ENCODE results near the gene ZNF598.

ZNF598 gene

DNA sequence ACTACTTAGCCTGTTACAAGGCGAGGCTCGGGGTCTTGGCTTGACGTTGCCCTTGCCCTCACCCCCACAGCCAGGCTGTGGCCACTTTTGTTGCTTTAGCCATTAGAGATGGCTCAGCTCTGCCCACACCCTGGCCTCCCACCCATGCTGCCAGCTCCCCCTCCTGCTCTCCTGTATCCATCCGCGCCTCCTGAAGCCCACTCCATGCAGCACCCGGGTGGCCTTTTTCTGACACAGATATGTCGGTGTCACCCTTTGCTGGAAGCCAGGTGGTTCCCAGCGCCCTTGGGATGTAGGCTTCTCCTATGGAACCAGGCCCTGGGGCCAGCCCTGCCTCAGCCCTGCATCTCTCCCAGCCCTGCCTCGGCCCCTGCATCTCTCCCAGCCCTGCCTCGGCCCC, 47.8 kb upstream of the ZNF598 start:
- H3K9ac ChIP-seq (ENCODE audit: low read length) = no peak overlapping the region
- H3K27ac ChIP-seq (ENCODE audit: low read depth, low read length) = no peak overlapping the region
- no peaks in the 10 kb centered on the region for H4K20me1 ChIP-seq (ENCODE audit: low read depth, low read length)
- H3K9me2 ChIP-seq (replicated peaks; ENCODE audit: insufficient read depth, low read length) = no peaks in the 10 kb centered on the region
- H3K4me2 ChIP-seq (ENCODE audit: low read depth, low read length, poor library complexity, severe bottlenecking) = no peak overlapping the region
- H3K4me3 ChIP-seq (ENCODE audit: insufficient read depth, low read length, poor library complexity, severe bottlenecking) = no peak overlapping the region
- no peak for TF ChIP-seq EZH2phosphoT487 (conservative IDR thresholded peaks at IDR 0.05; ENCODE audit: low read length)
- TF ChIP-seq, protein P1, sequence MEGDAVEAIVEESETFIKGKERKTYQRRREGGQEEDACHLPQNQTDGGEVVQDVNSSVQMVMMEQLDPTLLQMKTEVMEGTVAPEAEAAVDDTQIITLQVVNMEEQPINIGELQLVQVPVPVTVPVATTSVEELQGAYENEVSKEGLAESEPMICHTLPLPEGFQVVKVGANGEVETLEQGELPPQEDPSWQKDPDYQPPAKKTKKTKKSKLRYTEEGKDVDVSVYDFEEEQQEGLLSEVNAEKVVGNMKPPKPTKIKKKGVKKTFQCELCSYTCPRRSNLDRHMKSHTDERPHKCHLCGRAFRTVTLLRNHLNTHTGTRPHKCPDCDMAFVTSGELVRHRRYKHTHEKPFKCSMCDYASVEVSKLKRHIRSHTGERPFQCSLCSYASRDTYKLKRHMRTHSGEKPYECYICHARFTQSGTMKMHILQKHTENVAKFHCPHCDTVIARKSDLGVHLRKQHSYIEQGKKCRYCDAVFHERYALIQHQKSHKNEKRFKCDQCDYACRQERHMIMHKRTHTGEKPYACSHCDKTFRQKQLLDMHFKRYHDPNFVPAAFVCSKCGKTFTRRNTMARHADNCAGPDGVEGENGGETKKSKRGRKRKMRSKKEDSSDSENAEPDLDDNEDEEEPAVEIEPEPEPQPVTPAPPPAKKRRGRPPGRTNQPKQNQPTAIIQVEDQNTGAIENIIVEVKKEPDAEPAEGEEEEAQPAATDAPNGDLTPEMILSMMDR (IDR thresholded peaks at IDR 0.05; ENCODE audit: insufficient read depth, low read length, poor library complexity, severe bottlenecking) = no peak
- no peaks in the 10 kb centered on the region for H3F3A ChIP-seq (ENCODE audit: insufficient read depth)
- no peaks in the 10 kb centered on the region for H3K79me2 ChIP-seq (ENCODE audit: insufficient read depth, low read length)
- no peak overlapping the region for H2AFZ ChIP-seq (ENCODE audit: low read depth, low read length, severe bottlenecking)
- no peaks in the 10 kb centered on the region for H3K9me3 ChIP-seq (ENCODE audit: insufficient read depth, low read length)
- no peaks in the 10 kb centered on the region for H3K27me3 ChIP-seq (ENCODE audit: low read length)
- no peaks in the 10 kb centered on the region for H3K36me3 ChIP-seq (ENCODE audit: low read length)

DNA sequence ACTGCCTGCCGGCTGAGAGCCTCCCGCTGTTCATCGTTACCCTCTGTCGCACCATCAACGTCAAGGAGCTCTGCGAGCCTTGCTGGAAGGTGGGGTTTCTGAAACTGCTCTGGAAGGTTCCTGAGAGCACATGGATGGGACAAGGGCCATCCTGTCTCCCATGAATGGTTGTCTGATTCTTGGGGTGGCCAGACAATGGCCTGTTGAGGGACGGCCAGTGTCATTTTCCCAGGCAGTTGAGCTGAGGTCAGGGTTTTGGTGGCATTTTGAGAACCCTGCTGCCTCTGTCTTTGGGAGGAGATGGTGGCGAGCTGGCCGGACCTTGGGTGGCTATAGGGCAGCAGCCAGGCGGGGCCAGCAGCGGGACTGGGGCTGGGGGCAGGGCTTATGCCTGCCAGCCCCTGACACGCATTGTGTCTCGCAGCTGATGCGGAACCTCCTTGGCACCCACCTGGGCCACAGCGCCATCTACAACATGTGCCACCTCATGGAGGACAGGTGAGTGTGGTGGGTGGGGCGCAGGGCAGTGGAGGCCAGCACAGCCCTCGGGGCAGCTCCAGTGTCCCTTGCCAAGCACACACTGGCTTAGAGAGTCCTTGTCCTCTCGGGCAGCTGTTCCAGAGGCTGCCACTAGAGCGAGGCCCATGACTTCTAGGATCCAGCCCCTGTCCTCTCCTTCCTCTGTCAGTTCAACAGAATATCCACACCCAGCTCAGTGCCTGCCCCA, 47.2 kb upstream of the ZNF598 start:
- no peaks in the 10 kb centered on the region for H4K20me1 ChIP-seq (ENCODE audit: low read depth, low read length)
- no peaks in the 10 kb centered on the region for H3K79me2 ChIP-seq (ENCODE audit: insufficient read depth, low read length)
- no peaks in the 10 kb centered on the region for H3F3A ChIP-seq (ENCODE audit: insufficient read depth)
- no peak overlapping the region for H3K4me2 ChIP-seq (ENCODE audit: low read depth, low read length, poor library complexity, severe bottlenecking)
- H3K4me3 ChIP-seq (ENCODE audit: insufficient read depth, low read length, poor library complexity, severe bottlenecking) = no peak overlapping the region
- TF ChIP-seq EZH2phosphoT487 (conservative IDR thresholded peaks at IDR 0.05; ENCODE audit: low read length) = no peak
- TF ChIP-seq, protein P1 (IDR thresholded peaks at IDR 0.05; ENCODE audit: insufficient read depth, low read length, poor library complexity, severe bottlenecking) = no peak
- H3K9me3 ChIP-seq (ENCODE audit: insufficient read depth, low read length) = no peaks in the 10 kb centered on the region
- no peak overlapping the region for H3K9ac ChIP-seq (ENCODE audit: low read length)
- H3K9me2 ChIP-seq (replicated peaks; ENCODE audit: insufficient read depth, low read length) = no peaks in the 10 kb centered on the region
- no peak overlapping the region for H3K27ac ChIP-seq (ENCODE audit: low read depth, low read length)
- no peaks in the 10 kb centered on the region for H3K27me3 ChIP-seq (ENCODE audit: low read length)
- H2AFZ ChIP-seq (ENCODE audit: low read depth, low read length, severe bottlenecking) = no peak overlapping the region
- no peaks in the 10 kb centered on the region for H3K36me3 ChIP-seq (ENCODE audit: low read length)

DNA sequence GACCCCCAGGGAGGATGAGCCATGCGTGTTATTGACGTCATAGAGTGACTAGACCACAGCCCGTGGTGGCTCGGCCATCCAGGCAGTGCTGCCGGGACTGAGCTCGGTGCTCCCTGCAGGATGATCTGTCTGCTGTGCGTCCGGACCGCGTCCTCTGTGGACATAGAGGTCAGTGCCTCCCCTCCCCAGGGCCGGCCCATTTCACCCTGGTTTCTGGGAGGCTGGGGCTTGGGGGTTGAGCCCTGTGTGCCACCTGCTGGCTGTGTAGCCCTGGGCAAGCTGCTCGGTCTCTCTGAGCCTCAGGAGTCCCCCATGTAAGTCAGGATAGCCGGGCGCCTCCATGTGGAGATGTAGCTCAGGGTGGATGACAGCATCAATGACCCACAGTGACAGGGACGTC, 46.5 kb upstream of the ZNF598 start:
- H3K9me3 ChIP-seq (ENCODE audit: insufficient read depth, low read length) = no peaks in the 10 kb centered on the region
- no peaks in the 10 kb centered on the region for H3K36me3 ChIP-seq (ENCODE audit: low read length)
- H3K27ac ChIP-seq (ENCODE audit: low read depth, low read length) = no peak overlapping the region
- no peak for TF ChIP-seq EZH2phosphoT487 (conservative IDR thresholded peaks at IDR 0.05; ENCODE audit: low read length)
- TF ChIP-seq, protein P1 (IDR thresholded peaks at IDR 0.05; ENCODE audit: insufficient read depth, low read length, poor library complexity, severe bottlenecking) = no peak
- H3K9me2 ChIP-seq (replicated peaks; ENCODE audit: insufficient read depth, low read length) = no peaks in the 10 kb centered on the region
- H3K27me3 ChIP-seq (ENCODE audit: low read length) = no peaks in the 10 kb centered on the region
- H3K4me3 ChIP-seq (ENCODE audit: insufficient read depth, low read length, poor library complexity, severe bottlenecking) = no peak overlapping the region
- H4K20me1 ChIP-seq (ENCODE audit: low read depth, low read length) = no peaks in the 10 kb centered on the region
- H3K4me2 ChIP-seq (ENCODE audit: low read depth, low read length, poor library complexity, severe bottlenecking) = no peak overlapping the region
- no peaks in the 10 kb centered on the region for H3F3A ChIP-seq (ENCODE audit: insufficient read depth)
- H3K9ac ChIP-seq (ENCODE audit: low read length) = no peak overlapping the region
- H2AFZ ChIP-seq (ENCODE audit: low read depth, low read length, severe bottlenecking) = no peak overlapping the region
- no peaks in the 10 kb centered on the region for H3K79me2 ChIP-seq (ENCODE audit: insufficient read depth, low read length)

Measured in SU-DHL-6 (cell line).